B cell (primary cell): ENCODE data around the gene NAB2.
"Not testable (repeated sequence)": the region's sequence is repeated elsewhere in the genome, so short reads cannot be mapped to it uniquely, and the experiment has no call there.

ENCODE experiments used
- EZH2 ChIP-seq: IDR thresholded peaks from 2 replicates; pipeline ENCODE4 v1.6.1; 2012; ENCODE audit warnings: borderline replicate concordance, low read depth, mild to moderate bottlenecking, moderate library complexity, low read length; ENCODE audit not compliant: insufficient read depth, poor library complexity, severe bottlenecking
- TF ChIP-seq, protein P1 (sequence below): fragments of 200-600 bp; IDR thresholded peaks from one replicate; pipeline ENCODE4 v1.8.0; 2022; ENCODE audit warnings: antibody characterized with exemption, mild to moderate bottlenecking

DNA sequence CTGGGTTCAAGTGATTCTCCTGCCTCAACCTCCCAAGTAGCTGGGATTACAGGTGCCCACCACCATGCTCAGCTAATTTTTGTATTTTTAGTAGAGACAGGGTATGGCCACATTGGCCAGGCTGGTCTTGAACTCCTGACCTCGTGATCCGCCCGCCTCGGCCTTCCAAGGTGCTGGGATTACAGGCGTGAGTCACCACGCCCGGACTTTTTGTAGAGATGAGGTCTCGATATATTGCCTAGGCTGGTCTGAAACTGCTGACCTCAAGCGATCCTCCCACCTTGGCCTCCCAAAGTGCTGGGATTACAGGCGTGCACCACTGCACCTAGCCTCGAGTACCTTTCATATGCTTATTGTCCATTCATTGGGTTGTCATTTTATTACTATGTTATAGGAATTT, 31.8 kb downstream of the NAB2 start:
- TF ChIP-seq EZH2, result not testable (repeated sequence)
- TF ChIP-seq, protein P1, sequence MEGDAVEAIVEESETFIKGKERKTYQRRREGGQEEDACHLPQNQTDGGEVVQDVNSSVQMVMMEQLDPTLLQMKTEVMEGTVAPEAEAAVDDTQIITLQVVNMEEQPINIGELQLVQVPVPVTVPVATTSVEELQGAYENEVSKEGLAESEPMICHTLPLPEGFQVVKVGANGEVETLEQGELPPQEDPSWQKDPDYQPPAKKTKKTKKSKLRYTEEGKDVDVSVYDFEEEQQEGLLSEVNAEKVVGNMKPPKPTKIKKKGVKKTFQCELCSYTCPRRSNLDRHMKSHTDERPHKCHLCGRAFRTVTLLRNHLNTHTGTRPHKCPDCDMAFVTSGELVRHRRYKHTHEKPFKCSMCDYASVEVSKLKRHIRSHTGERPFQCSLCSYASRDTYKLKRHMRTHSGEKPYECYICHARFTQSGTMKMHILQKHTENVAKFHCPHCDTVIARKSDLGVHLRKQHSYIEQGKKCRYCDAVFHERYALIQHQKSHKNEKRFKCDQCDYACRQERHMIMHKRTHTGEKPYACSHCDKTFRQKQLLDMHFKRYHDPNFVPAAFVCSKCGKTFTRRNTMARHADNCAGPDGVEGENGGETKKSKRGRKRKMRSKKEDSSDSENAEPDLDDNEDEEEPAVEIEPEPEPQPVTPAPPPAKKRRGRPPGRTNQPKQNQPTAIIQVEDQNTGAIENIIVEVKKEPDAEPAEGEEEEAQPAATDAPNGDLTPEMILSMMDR, result not testable (repeated sequence)
